Measurements from ENCODE around the gene DMPK. TPM values are rescaled to one million over a fixed set of nuclear protein-coding genes. Genes with fewer than 3 reads are reported as not detected.

Gene DMPK
- total RNA-seq, 6 donors from 2014 or later: 24.2 to 192 (median 43.8) TPM

- peak overlapping the region in 3 of 4 donors; percentile 95 to 97 (median 95) for H3K27ac ChIP-seq
- TF ChIP-seq CTCF (IDR thresholded peaks at IDR 0.05): no peak
- no peak for TF ChIP-seq POLR2AphosphoS5 (IDR thresholded peaks at IDR 0.05)
- no peak for TF ChIP-seq EP300 (IDR thresholded peaks at IDR 0.05)
- TF ChIP-seq POLR2A (IDR thresholded peaks at IDR 0.05): no peak
- H3K4me1 ChIP-seq: peaks cover 26 to 65% (median 30%) of the 10 kb centered on the region in 4 donors
These were observed 16.5 kb downstream of the DMPK start for GRCh38 chr19:45765702-45766295.

GRCh38 chr19:45764945-45765701 is 17.2 kb downstream of the DMPK start:
- H3K9me3 ChIP-seq: no peaks in the 10 kb centered on the region
- WGBS, 2 donors: 53 to 60% methylated on average over 3 to 21 of the region's 21 CpGs
- peaks cover 0 to 3% (median 1%) of the 10 kb centered on the region in 4 donors for H3K27me3 ChIP-seq
- peaks cover 22 to 59% (median 27%) of the 10 kb centered on the region in 4 donors for H3K4me1 ChIP-seq
- H3K27ac ChIP-seq: peak overlapping the region in 2 of 4 donors; percentile 95 to 97
- no peak for DNase-seq
- TF ChIP-seq POLR2A (IDR thresholded peaks at IDR 0.05) (no peak), EP300 (IDR thresholded peaks at IDR 0.05) (no peak), CTCF (IDR thresholded peaks at IDR 0.05) (no peak), POLR2AphosphoS5 (IDR thresholded peaks at IDR 0.05) (no peak)
- no peaks in the 10 kb centered on the region for H3K36me3 ChIP-seq
- no peak overlapping the region for H3K4me3 ChIP-seq
- ATAC-seq (ENCODE audit: low FRiP score in 2 of 2): no peak

More at GRCh38 chr19:45765702-45766295, 16.5 kb downstream of the DMPK start:
- Histone ChIP-seq H3K27me3 (peaks cover 0 to 3% (median 1%) of the 10 kb centered on the region in 4 donors), H3K36me3 (no peaks in the 10 kb centered on the region), H3K4me3 (no peak overlapping the region), H3K9me3 (no peaks in the 10 kb centered on the region)
- DNase-seq (peak in 1 of 2 donors; percentile 78), ATAC-seq (ENCODE audit: low FRiP score in 2 of 2) (no peak)
- WGBS, 2 donors: 82 to 84% methylated on average over 18 to 22 of the region's 23 CpGs

DNA sequence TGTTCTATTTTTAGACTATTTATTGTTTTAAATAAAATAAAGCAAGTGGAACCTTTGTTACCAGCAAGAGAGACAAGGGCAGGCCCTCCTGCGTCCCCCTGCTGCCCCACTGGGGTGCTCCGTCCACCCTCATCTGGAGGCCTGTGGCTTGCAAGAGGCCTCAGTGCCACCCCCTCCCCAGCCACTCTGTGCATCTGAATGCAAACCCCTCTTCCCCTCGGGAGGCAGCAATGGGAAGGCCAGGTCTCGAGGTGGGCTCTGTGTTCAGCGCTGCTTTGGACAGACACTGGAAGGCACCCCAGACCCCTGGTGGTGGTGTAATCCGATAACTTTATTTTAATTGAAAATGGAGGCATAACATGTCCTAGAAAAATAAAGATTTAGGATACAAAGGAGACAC is 17.8 kb downstream of the DMPK start:
- ATAC-seq (ENCODE audit: low FRiP score in 2 of 2): no peak
- Histone ChIP-seq H3K4me3 (no peak overlapping the region), H3K36me3 (no peaks in the 10 kb centered on the region), H3K4me1 (peaks cover 20 to 52% (median 23%) of the 10 kb centered on the region in 4 donors), H3K27ac (no peak overlapping the region), H3K9me3 (no peaks in the 10 kb centered on the region), H3K27me3 (peaks cover 0 to 3% (median 1%) of the 10 kb centered on the region in 4 donors)
- no peak for DNase-seq
- 72 to 76% methylated on average over 5 of the region's 6 CpGs for WGBS, 2 donors
- TF ChIP-seq EP300 (IDR thresholded peaks at IDR 0.05) (no peak), POLR2AphosphoS5 (IDR thresholded peaks at IDR 0.05) (no peak), POLR2A (IDR thresholded peaks at IDR 0.05) (no peak), CTCF (IDR thresholded peaks at IDR 0.05) (no peak)

DNA sequence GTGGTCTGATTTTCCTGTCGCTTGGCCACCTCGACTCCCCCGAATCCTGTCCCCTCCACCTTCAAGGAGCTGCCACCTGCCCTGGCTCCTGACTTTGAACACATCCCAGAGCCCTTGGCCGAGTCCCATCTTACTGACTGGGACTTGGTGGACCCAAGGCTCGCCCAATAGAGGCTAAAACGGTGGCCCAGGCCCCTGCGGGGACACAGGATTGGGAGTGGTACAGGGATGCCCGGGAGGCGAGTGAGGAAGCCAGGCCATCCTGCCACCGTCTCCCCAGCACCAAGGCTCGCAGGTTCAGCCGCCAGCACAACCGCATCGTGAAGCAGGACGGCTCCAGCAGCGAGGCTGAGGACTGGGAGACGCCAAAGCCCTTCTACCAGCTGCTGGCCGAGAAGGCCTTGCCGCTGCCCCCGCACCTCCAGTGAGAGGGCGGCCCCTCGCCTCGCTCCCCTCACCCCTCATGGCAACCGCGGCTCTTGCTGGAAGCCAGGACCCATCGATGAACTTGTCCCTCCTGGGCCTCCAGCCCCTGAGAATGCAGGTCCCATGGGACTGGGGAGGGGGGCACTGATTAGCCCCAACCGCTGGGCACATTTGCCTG is 18.5 kb downstream of the DMPK start:
- 54 to 95% methylated on average over 4 to 25 of the region's 27 CpGs for WGBS, 2 donors
- Histone ChIP-seq H3K4me3 (no peak overlapping the region), H3K27ac (no peak overlapping the region), H3K9me3 (no peaks in the 10 kb centered on the region), H3K4me1 (peaks cover 20 to 47% (median 23%) of the 10 kb centered on the region in 4 donors), H3K27me3 (peaks cover 0 to 3% (median 1%) of the 10 kb centered on the region in 4 donors), H3K36me3 (no peaks in the 10 kb centered on the region)
- ATAC-seq (ENCODE audit: low FRiP score in 2 of 2) (no peak), DNase-seq (peak in 1 of 2 donors; percentile 74)
- TF ChIP-seq EP300 (IDR thresholded peaks at IDR 0.05): no peak
- TF ChIP-seq POLR2AphosphoS5 (IDR thresholded peaks at IDR 0.05): no peak
- no peak for TF ChIP-seq CTCF (IDR thresholded peaks at IDR 0.05)
- TF ChIP-seq POLR2A (IDR thresholded peaks at IDR 0.05): no peak
